IMR-90 (cell line): ENCODE data around the gene ZMYM2. TPM values are rescaled to one million over a fixed set of nuclear protein-coding genes. Genes with fewer than 3 reads are reported as not detected.

Source experiments
- ATAC-seq: fragments of 200-7000 bp; cut with Tn5 transposase; 2 replicates; pipeline ENCODE4 v1.9.1; 2020; ENCODE audit warnings: low read depth, mild to moderate bottlenecking, moderate library complexity
- BruUV-seq: library from RNA; stranded (reverse); fragments of 400-500 nt; replicated peaks from 2 replicates; lab custom pipeline; 2021; lab: Mats Ljungman, UMichigan
- CTCF ChIA-PET: fragments of 300-600 bp; formaldehyde crosslinking; extraction: SDS; loops from one replicate; lab custom pipeline; 2021; ENCODE audit warnings: antibody characterized with exemption; lab: Yijun Ruan, JAX
- POLR2A ChIA-PET: fragments of 300-600 bp; sonication (Branson Sonifier 250); formaldehyde crosslinking; loops from one replicate; lab custom pipeline; 2022; ENCODE audit warnings: antibody characterized with exemption; ENCODE audit not compliant: unreplicated experiment; lab: Charles Lee
- DNase-seq: peaks from one replicate; pipeline ENCODE4 v3.0.0; 2013
- H2AFZ ChIP-seq: replicated peaks from 2 replicates; pipeline ENCODE3; 2013; ENCODE audit warnings: low read length, mild to moderate bottlenecking; ENCODE audit not compliant: poor library complexity
- H2AK5ac ChIP-seq: 2 replicates; pipeline ENCODE4 v1.6.1; 2013; ENCODE audit warnings: low read depth, low read length, inconsistent platforms
- H2AK9ac ChIP-seq: replicated peaks from 2 replicates; pipeline ENCODE3; 2013; ENCODE audit warnings: mild to moderate bottlenecking, low read depth, low read length, moderate library complexity; ENCODE audit not compliant: poor library complexity
- H2BK120ac ChIP-seq: 2 replicates; pipeline ENCODE4 v1.6.1; 2013; ENCODE audit warnings: low read depth, low read length, inconsistent platforms
- H2BK15ac ChIP-seq: 3 replicates; pipeline ENCODE4 v1.6.1; 2013; ENCODE audit warnings: low read depth, low read length, inconsistent platforms
- H2BK20ac ChIP-seq: 2 replicates; pipeline ENCODE4 v1.6.1; 2013; ENCODE audit warnings: low read depth, mild to moderate bottlenecking, inconsistent platforms, low read length, moderate library complexity
- H2BK5ac ChIP-seq: 2 replicates; pipeline ENCODE4 v1.6.1; 2013; ENCODE audit warnings: mild to moderate bottlenecking, low read depth, low read length, inconsistent platforms; ENCODE audit not compliant: poor library complexity, severe bottlenecking
- H3K14ac ChIP-seq: replicated peaks from 2 replicates; pipeline ENCODE4 v1.6.1; 2013; ENCODE audit warnings: low read depth, low read length, inconsistent platforms
- H3K18ac ChIP-seq: 2 replicates; pipeline ENCODE4 v1.6.1; 2013; ENCODE audit warnings: low read depth, low read length, control low read depth
- H3K23ac ChIP-seq: 2 replicates; pipeline ENCODE4 v1.6.1; 2013; ENCODE audit warnings: low read depth, low read length, inconsistent platforms
- H3K27ac ChIP-seq: 2 replicates; pipeline ENCODE4 v1.5.1; 2013; ENCODE audit warnings: mild to moderate bottlenecking, control low read depth, low read length; ENCODE audit not compliant: insufficient read depth
- H3K27me3 ChIP-seq: 2 replicates; pipeline ENCODE4 v1.6.1; 2013; ENCODE audit warnings: low read length; ENCODE audit not compliant: control insufficient read depth, insufficient read depth
- H3K36me3 ChIP-seq: 2 replicates; pipeline ENCODE4 v1.6.1; 2013; ENCODE audit warnings: low read length, mixed read lengths; ENCODE audit not compliant: control insufficient read depth, insufficient read depth
- H3K4ac ChIP-seq: 2 replicates; pipeline ENCODE4 v1.6.1; 2013; ENCODE audit warnings: low read depth, low read length, inconsistent platforms
- H3K4me1 ChIP-seq: 2 replicates; pipeline ENCODE4 v1.6.1; 2013; ENCODE audit warnings: low read length, mixed read lengths; ENCODE audit not compliant: control insufficient read depth, insufficient read depth
- H3K4me2 ChIP-seq: 2 replicates; pipeline ENCODE4 v1.6.1; 2013; ENCODE audit warnings: low read depth, mild to moderate bottlenecking, control low read depth, low read length, moderate library complexity
- H3K4me3 ChIP-seq: 2 replicates; pipeline ENCODE4 v1.5.1; 2013; ENCODE audit warnings: low read depth, mild to moderate bottlenecking, control low read depth, low read length, moderate library complexity; ENCODE audit not compliant: insufficient read depth
- H3K56ac ChIP-seq: 2 replicates; pipeline ENCODE4 v1.6.1; 2013; ENCODE audit warnings: low read length, inconsistent platforms; ENCODE audit not compliant: insufficient read depth; ENCODE audit errors: extremely low read depth
- H3K79me1 ChIP-seq, 2 experiments: 2 replicates each; pipeline ENCODE4 v1.6.1; 2013; ENCODE audit warnings: low read length in 2 of 2, inconsistent platforms in 1 of 2, low read depth in 1 of 2
- H3K9ac ChIP-seq: 2 replicates; pipeline ENCODE4 v1.6.1; 2013; ENCODE audit warnings: low read depth, low read length, control low read depth
- H3K9me1 ChIP-seq: 2 replicates; pipeline ENCODE4 v1.6.1; 2013; ENCODE audit warnings: low read length, inconsistent platforms; ENCODE audit not compliant: insufficient read depth
- H3K9me3 ChIP-seq: 2 replicates; pipeline ENCODE4 v1.6.1; 2013; ENCODE audit warnings: low read length; ENCODE audit not compliant: control insufficient read depth, insufficient read depth
- H4K20me1 ChIP-seq: 2 replicates; pipeline ENCODE4 v1.6.1; 2013; ENCODE audit warnings: low read length, inconsistent platforms; ENCODE audit not compliant: insufficient read depth
- H4K5ac ChIP-seq: 2 replicates; pipeline ENCODE4 v1.6.1; 2013; ENCODE audit warnings: mild to moderate bottlenecking, low read depth, low read length, control low read depth
- H4K8ac ChIP-seq, 2 experiments: 2 replicates each; pipeline ENCODE4 v1.6.1; 2013; ENCODE audit warnings: low read depth in 2 of 2, low read length in 2 of 2, control low read depth in 1 of 2, inconsistent platforms in 1 of 2
- H4K91ac ChIP-seq: 2 replicates; pipeline ENCODE4 v1.6.1; 2013; ENCODE audit warnings: low read depth, low read length, inconsistent platforms; ENCODE audit not compliant: insufficient read depth
- BHLHE40 ChIP-seq: fragments of 150-350 bp; IDR thresholded peaks from 2 replicates; pipeline ENCODE4 v1.6.1; 2016; ENCODE audit warnings: mild to moderate bottlenecking, low read depth, low read length
- CEBPB ChIP-seq: IDR thresholded peaks from 2 replicates; pipeline ENCODE4 v1.6.1; 2012; ENCODE audit warnings: low read depth, low read length, improper control_type of control experiment
- CHD1 ChIP-seq: IDR thresholded peaks from 2 replicates; pipeline ENCODE4 v1.6.1; 2012; ENCODE audit warnings: low read depth, low read length, improper control_type of control experiment
- CTCF ChIP-seq: conservative IDR thresholded peaks from 2 replicates; pipeline ENCODE4 v1.5.1; 2012; ENCODE audit warnings: mild to moderate bottlenecking, low read depth, low read length, improper control_type of control experiment
- ELK1 ChIP-seq: fragments of 150-350 bp; IDR thresholded peaks from 2 replicates; pipeline ENCODE4 v1.6.1; 2016; ENCODE audit warnings: low read depth, mild to moderate bottlenecking, low read length, moderate library complexity, borderline replicate concordance
- FOS ChIP-seq: fragments of 150-350 bp; IDR thresholded peaks from 2 replicates; pipeline ENCODE4 v1.6.1; 2016; ENCODE audit warnings: low read depth, low read length
- MAFK ChIP-seq: IDR thresholded peaks from 2 replicates; pipeline ENCODE4 v1.6.1; 2012; ENCODE audit warnings: low read depth, low read length, improper control_type of control experiment
- MAZ ChIP-seq: IDR thresholded peaks from 2 replicates; pipeline ENCODE4 v1.6.1; 2012; ENCODE audit warnings: low read depth, mild to moderate bottlenecking, low read length, improper control_type of control experiment, moderate library complexity, borderline replicate concordance
- MXI1 ChIP-seq: IDR thresholded peaks from 2 replicates; pipeline ENCODE4 v1.6.1; 2012; ENCODE audit warnings: low read depth, mild to moderate bottlenecking, low read length, moderate library complexity, borderline replicate concordance
- NFE2L2 ChIP-seq: fragments of 150-350 bp; IDR thresholded peaks from 2 replicates; pipeline ENCODE4 v1.6.1; 2016; ENCODE audit warnings: low read depth, mild to moderate bottlenecking, low read length
- POLR2A ChIP-seq: IDR thresholded peaks from 2 replicates; pipeline ENCODE4 v1.6.1; 2012; ENCODE audit warnings: mild to moderate bottlenecking, low read depth, low read length
- RAD21 ChIP-seq: IDR thresholded peaks from 2 replicates; pipeline ENCODE4 v1.6.1; 2012; ENCODE audit warnings: low read length, improper control_type of control experiment
- RCOR1 ChIP-seq: IDR thresholded peaks from 2 replicates; pipeline ENCODE4 v1.6.1; 2012; ENCODE audit warnings: mild to moderate bottlenecking, low read length, improper control_type of control experiment; ENCODE audit not compliant: insufficient replicate concordance
- RFX5 ChIP-seq: IDR thresholded peaks from 2 replicates; pipeline ENCODE4 v1.8.0; 2012; ENCODE audit warnings: low read depth, mild to moderate bottlenecking, low read length, moderate library complexity
- SMC3 ChIP-seq: fragments of 150-350 bp; IDR thresholded peaks from 2 replicates; pipeline ENCODE4 v1.6.1; 2016; ENCODE audit warnings: low read depth, mild to moderate bottlenecking, antibody characterized with exemption, low read length, moderate library complexity
- WGBS, 2 experiments: methylation state at CpG; one replicate each; pipeline versions ENCODE4 v1.1.5 to v1.1.7; 2013; ENCODE audit warnings: missing lambda C conversion rate in 2 of 2; ENCODE audit not compliant: insufficient read length in 1 of 2; ENCODE audit errors: extremely low coverage in 2 of 2; 5-methylcytosine and 5-hydroxymethylcytosine counted together
- dilution Hi-C: fragments of 300-500 bp; cut with HindIII; formaldehyde crosslinking; loops from one replicate; pipeline ENCODE4 v1.14.3; 2018; ENCODE audit warnings: low sequenced_read_pairs; ENCODE audit not compliant: unreplicated experiment
- in situ Hi-C: fragments of 300-500 bp; cut with MboI; formaldehyde crosslinking; loops from 3 replicates; pipeline ENCODE4 v1.14.3; 2019; ENCODE audit warnings: low sequenced_read_pairs, inconsistent platforms, mixed read lengths
- intact Hi-C: fragments of 100-400 bp; cut with micrococcal nuclease; formaldehyde crosslinking; loops from 2 replicates; pipeline ENCODE4 v1.10.0; 2022
- polyA plus RNA-seq, 3 experiments: library from polyadenylated mRNA; depleted of rRNA; stranded (reverse); fragments of >200 nt; gene quantifications; 2 replicates each; pipeline ENCODE4 v1.2.3, GENCODE V29; 2012; ENCODE audit warnings: low replicate concordance in 1 of 3
- total RNA-seq: library from RNA; depleted of rRNA; stranded (reverse); fragments of >200 nt; gene quantifications from 2 replicates; pipeline ENCODE4 v1.2.3, GENCODE V29; 2012
- TF ChIP-seq, protein P1 (sequence below): fragments of 150-350 bp; IDR thresholded peaks from 2 replicates; pipeline ENCODE4 v1.6.1; 2017; ENCODE audit warnings: mild to moderate bottlenecking, antibody characterized with exemption, low read length, low read depth

ZMYM2 gene
- total and polyA plus RNA-seq, 2 of the 4 experiments (the other 2 are of a cell fraction) = 15.7 to 51.1 TPM

DNA sequence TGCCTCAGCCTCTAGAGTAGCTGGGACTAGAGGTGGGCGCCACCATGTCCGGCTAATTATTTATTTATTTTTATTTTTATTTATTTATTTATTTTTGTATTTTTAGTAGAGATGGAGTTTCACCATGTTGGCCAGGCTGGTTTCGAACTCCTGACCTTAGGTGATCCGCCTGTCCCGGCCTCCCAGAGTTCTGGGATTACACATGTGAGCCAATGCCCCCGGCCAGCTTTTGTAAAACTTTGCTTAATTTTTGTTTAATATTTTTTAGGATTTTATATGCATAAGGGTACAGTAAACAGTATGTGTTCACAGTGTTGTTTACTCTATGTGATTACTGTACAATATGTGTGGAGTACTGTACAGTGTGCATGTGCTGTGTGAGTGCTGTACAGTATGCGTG lies 98.7 kb downstream of the ZMYM2 start:
- H4K5ac ChIP-seq = no peak overlapping the region
- no peak overlapping the region for H2AK9ac ChIP-seq
- no peaks in the 10 kb centered on the region for H3K9me3 ChIP-seq
- no peak overlapping the region for H3K18ac ChIP-seq
- H2BK5ac ChIP-seq = no peak overlapping the region
- no peak overlapping the region for H4K91ac ChIP-seq
- no peak overlapping the region for H3K23ac ChIP-seq
- H2BK120ac ChIP-seq = no peak overlapping the region
- H4K8ac ChIP-seq = no peak overlapping the region
- no peaks in the 10 kb centered on the region; the same call in 1 of the 2 replicates for H4K20me1 ChIP-seq
- DNase-seq = no peak
- no peaks in the 10 kb centered on the region for H3K4me1 ChIP-seq
- no peak overlapping the region for H2BK15ac ChIP-seq
- in situ Hi-C loops (no loop called here), intact Hi-C loops (loop anchor here (5.0 kb wide), 1 partner anchor 105 kb away; the partner anchor contains the start of gene GJA3), dilution Hi-C loops (no loop called here)
- H3K36me3 ChIP-seq = peaks cover 27% of the 10 kb centered on the region
- H3K4me3 ChIP-seq = no peak overlapping the region
- H2AK5ac ChIP-seq = no peak overlapping the region
- no CpG with 5 or more reads among the region's 7 CpGs for WGBS, 2 experiments
- H3K4ac ChIP-seq = no peak overlapping the region
- no peak overlapping the region for H2BK20ac ChIP-seq
- no peak overlapping the region for H2AFZ ChIP-seq
- no peaks in the 10 kb centered on the region for H3K27me3 ChIP-seq
- H3K79me1 ChIP-seq = peaks cover 11 to 17% of the 10 kb centered on the region in 2 experiments
- BruUV-seq = no TSS peak
- no peak overlapping the region for H3K14ac ChIP-seq
- ChIA-PET CTCF (no interaction called here), POLR2A (no interaction called here)
- H3K9ac ChIP-seq = no peak overlapping the region
- H3K9me1 ChIP-seq = peaks cover 3% of the 10 kb centered on the region
- no peak overlapping the region for H3K27ac ChIP-seq
- TF ChIP-seq ELK1 = no peak
- no peak for TF ChIP-seq CTCF
- TF ChIP-seq SMC3 = no peak
- no peak for TF ChIP-seq RCOR1
- TF ChIP-seq CHD1 = no peak
- TF ChIP-seq CEBPB = no peak
- TF ChIP-seq, protein P1, sequence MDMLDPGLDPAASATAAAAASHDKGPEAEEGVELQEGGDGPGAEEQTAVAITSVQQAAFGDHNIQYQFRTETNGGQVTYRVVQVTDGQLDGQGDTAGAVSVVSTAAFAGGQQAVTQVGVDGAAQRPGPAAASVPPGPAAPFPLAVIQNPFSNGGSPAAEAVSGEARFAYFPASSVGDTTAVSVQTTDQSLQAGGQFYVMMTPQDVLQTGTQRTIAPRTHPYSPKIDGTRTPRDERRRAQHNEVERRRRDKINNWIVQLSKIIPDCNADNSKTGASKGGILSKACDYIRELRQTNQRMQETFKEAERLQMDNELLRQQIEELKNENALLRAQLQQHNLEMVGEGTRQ = no peak
- no peak for TF ChIP-seq MAZ
- TF ChIP-seq POLR2A = no peak
- TF ChIP-seq BHLHE40 = no peak
- no peak for TF ChIP-seq MXI1
- TF ChIP-seq MAFK = no peak
- no peak for TF ChIP-seq NFE2L2
- TF ChIP-seq FOS = no peak
- no peak for TF ChIP-seq RFX5
- TF ChIP-seq RAD21 = no peak
- H3K56ac ChIP-seq = no peak overlapping the region
- H3K4me2 ChIP-seq = no peak overlapping the region
- ATAC-seq = no peak
